Fibroblast of mammary gland (primary cell): ENCODE results near the gene VWA8.

Experiments
- DNase-seq: peaks from one replicate; pipeline ENCODE4 v3.0.0-alpha.2; 2010; ENCODE audit warnings: low read depth
- H3K4me3 ChIP-seq: 2 replicates; pipeline ENCODE4 v1.5.1; 2011; ENCODE audit warnings: low read depth, mild to moderate bottlenecking, low read length, moderate library complexity; ENCODE audit not compliant: control insufficient read depth
- TF ChIP-seq, protein P1 (sequence below): conservative IDR thresholded peaks from 2 replicates; pipeline ENCODE4 v1.5.1; 2011; ENCODE audit warnings: low read depth, low read length, inconsistent platforms; ENCODE audit not compliant: control insufficient read depth, insufficient read depth

VWA8 gene

DNA sequence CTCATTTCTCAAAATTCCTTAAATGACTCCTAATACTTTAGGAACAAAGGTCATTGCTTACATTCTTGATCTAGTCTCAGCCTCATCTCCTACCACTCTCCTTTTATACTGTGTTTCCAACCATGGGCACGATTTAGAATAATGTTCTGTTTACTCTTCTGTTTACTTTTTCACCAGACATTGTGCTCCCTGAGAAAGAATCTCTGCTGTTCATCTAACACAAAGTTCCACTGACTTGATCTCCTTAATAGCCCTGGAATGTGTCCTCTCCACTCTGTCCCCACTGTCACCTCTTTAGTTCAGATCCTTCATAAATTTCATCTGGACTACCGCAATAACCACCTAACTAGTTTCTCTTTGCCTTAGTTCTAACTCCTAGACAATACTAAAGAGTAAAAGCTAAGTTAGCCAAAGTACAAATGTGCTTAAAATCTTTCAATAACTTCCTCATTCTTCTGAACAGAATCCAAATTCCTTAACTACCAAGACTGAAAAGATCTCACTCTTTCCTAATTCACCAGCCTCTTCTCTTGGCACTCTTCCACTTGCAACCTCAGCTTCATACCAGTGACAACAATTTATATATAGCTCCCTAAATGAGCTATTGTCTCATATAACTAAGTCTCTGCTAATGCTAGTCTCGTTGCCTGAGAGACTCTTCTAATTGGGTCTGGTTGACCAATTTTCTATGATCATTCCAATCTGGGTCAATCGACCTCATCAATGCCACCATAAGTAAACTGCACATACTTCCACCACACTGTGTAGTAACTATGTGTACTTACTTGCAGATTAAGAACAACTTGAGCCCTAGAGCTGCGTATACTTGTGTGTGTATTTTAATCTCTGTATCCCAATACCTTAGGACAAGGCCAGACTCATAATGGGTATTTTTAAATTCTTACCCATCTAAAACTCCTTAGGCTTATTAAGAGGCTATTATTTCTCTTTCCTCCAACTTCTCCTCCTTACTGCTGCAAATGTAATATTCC, 179.9 kb downstream of the VWA8 start:
- peak; percentile 77 for DNase-seq
- H3K4me3 ChIP-seq, result no peak overlapping the region
- TF ChIP-seq, protein P1, sequence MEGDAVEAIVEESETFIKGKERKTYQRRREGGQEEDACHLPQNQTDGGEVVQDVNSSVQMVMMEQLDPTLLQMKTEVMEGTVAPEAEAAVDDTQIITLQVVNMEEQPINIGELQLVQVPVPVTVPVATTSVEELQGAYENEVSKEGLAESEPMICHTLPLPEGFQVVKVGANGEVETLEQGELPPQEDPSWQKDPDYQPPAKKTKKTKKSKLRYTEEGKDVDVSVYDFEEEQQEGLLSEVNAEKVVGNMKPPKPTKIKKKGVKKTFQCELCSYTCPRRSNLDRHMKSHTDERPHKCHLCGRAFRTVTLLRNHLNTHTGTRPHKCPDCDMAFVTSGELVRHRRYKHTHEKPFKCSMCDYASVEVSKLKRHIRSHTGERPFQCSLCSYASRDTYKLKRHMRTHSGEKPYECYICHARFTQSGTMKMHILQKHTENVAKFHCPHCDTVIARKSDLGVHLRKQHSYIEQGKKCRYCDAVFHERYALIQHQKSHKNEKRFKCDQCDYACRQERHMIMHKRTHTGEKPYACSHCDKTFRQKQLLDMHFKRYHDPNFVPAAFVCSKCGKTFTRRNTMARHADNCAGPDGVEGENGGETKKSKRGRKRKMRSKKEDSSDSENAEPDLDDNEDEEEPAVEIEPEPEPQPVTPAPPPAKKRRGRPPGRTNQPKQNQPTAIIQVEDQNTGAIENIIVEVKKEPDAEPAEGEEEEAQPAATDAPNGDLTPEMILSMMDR, result no peak

- TF ChIP-seq, protein P1, result no peak
- DNase-seq, result no peak
- no peak overlapping the region for H3K4me3 ChIP-seq
Observed at GRCh38 chr13:41775251-41775650, 185.7 kb downstream of the VWA8 start.

DNA sequence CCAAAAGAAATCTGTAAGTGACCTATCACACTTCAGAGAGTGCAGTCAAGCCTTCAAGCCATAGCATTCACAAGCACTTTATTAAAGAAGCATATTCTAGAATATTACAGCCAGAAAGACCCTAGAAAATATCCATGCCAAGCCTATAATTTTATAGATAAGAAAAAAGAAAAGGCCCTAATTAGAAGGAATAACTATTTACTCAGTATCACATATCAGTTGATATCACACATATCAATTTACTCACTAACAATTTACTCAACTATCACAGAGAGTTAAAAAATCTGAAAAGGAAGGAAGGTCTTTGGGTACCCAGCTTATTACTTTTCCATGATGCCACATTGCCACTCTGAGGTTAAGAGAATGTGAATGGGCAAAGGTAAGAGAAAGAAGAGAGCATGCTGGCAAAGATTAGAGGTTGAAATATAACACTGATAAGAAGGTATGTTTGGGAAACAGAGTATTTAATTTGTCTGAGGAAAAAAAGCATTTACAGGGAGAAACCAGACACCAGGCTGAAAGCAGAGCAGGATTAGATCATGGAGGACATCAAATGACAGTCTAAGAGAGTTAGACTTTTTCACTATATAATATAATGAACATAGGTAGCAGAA, 186.2 kb downstream of the VWA8 start:
- TF ChIP-seq, protein P1, result no peak
- DNase-seq, result no peak
- no peak overlapping the region for H3K4me3 ChIP-seq

- DNase-seq, result peak; percentile 5
- TF ChIP-seq, protein P1, result no peak
- H3K4me3 ChIP-seq, result no peak overlapping the region
Observed at GRCh38 chr13:41767801-41768200, 193.1 kb downstream of the VWA8 start.

- TF ChIP-seq, protein P1, result no peak
- H3K4me3 ChIP-seq, result no peak overlapping the region
- DNase-seq, result no peak
Observed at GRCh38 chr13:41766439-41766838, 194.5 kb downstream of the VWA8 start.

DNA sequence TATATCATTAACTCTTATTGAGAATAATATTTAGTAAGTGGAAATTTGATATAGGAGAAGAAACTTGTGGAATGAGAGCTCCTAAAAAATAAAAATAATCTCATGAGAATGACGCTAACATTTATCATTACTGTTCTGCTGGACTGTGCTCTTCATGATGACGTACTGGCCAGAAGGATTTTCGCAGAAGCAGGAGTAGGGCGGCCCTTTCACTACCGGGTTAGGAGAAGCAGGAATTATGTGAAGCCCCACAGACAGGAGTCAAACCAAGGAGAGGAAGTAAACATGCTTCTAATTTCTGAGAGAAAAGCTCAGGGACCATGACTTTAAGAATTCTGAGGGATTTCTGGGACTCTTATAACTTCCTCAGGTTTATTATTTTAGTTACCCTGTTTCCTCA, 195.1 kb downstream of the VWA8 start:
- no peak for DNase-seq
- TF ChIP-seq, protein P1, result no peak
- no peak overlapping the region for H3K4me3 ChIP-seq
